Suppressor macrophage (primary cell): ENCODE measurements around the gene CDK5RAP2.
"Not testable (repeated sequence)": the region's sequence is repeated elsewhere in the genome, so short reads cannot be mapped to it uniquely, and the experiment has no call there.

ENCODE experiments used
- DNase-seq, 4 experiments: peaks; one replicate each; pipeline ENCODE4 v3.0.0-alpha.2; 2020 to 2022

CDK5RAP2 gene

DNA sequence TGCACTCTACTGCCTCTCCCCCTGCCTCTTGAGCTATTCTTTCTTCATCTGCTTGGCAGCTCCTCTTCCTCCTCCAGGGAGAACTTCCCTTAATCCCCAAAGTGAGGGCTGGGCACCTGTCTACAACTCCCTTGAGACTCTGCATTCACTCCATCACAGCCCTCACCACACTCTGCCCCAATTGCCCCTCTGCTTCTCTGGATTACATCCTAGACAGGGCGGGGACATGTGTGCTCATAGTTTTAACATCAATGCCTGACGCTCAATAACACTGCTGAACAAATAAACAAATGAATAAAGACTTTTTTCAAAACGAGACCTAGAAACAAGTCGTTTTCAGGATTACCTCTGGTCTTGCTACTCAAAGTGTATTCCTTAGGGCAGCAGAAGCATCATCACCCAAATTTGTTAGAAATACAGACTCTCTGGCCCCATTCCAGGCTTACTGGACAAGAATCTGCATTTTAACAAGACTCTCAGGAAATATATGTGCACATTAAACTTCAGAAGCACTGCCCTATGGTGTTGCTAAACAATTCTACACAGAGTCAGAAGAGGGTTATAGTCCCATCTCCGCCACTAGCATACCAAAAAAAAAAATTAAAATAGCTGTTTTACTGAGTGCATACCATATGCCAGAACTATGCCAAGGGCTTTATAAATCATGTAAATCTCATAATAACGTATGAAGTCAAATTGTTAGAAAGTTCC, 115.6 kb downstream of the CDK5RAP2 start:
- DNase-seq: no peak

DNA sequence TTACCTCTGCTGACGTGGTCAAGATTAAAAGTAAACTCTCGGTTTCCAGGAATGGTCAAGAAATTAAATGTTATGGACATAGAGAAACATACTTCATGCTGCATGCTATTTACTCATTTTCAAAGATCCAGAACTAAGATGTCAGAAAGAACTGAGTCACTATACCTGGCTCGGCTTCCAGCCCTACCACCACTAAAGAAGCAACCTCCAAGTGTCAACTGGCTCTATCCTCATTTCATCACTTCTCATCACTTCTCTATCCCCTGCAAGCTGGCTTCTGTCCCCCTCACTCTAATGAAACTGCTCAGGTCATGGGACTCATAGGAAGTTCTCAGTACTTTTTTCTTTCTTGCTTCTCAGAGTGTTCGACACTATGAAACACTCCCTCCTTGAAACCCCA, 116.2 kb downstream of the CDK5RAP2 start:
- no peak for DNase-seq

GRCh38 chr9:120461677-120462076, 118.3 kb downstream of the CDK5RAP2 start:
- not testable (repeated sequence) for DNase-seq

DNA sequence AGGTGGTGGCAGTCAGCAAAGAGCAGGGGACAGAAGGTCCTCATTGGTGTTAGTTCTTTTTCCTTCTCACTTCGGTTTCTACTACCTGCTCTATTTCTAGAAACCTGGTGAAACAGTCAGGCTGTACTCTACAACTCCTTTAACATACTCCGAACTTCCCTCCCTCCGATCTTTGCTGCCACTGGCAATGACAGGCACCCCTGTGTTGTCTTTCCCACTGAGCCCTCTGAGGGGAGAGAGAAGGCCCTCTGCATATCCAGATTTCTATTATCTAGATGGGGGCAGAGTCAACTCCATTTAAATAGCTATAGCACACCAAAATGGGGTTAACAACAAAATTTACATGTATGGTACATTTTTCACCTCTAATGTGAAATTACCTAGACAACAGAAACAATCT, 123.7 kb downstream of the CDK5RAP2 start:
- DNase-seq: no peak

GRCh38 chr9:120454467-120454866, 125.5 kb downstream of the CDK5RAP2 start:
- DNase-seq: no peak

GRCh38 chr9:120453792-120454191, 126.2 kb downstream of the CDK5RAP2 start:
- DNase-seq: no peak

DNA sequence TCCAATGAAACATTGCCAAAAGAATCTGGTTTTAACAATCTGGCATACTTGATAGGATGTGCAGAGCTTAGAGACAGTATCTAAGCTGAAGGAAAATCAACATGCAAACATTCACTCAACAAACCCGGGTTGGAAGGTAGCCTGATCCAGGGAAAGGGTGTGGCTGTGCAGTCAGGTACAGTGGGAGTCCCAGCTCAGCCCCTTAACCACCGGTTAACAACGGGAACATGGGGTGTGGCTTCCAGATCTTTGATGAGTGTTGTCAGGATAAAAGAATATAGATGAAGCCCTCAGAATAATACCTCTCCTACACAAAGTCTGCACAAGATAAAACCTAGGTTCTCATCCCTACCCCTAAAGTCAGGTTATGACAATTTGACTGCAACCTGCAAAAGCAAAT, 127.3 kb downstream of the CDK5RAP2 start:
- no peak for DNase-seq

DNA sequence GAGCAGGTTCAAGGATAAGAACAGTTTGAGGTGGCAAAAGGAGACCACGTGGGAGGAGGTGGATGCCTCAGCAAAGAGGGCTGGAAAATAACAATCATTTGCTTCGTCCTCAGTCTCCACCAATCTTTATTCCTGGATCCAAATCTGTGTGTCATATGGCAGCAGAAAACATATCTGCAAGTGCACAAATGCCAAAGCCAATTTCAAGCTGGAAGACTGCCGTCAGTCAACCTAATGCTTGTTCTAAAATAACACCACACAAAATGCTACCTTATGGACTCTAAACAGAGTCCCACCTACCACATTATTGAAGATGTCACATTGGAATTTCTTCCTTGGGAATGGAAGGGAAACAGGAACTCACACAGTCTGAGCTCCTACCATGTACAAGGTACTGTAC, 129.1 kb downstream of the CDK5RAP2 start:
- DNase-seq: no peak

DNA sequence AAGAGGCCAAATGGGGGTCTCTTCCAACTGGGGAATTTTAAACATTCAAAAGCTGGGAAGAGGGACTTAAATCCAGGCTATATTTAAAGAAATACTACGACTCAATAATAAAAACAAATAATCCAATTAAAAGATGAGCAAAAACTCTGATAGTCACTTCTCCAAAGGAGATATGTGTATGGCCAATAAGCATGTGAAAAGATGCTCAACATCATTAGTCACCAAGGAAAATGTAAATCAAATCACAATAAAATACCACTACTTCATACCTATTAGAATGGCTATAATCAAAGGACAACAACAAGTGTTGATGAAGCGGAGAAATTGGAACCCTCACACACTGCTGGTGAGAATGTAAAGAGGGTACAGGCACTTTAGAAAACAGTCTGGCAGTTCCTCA, 130.4 kb downstream of the CDK5RAP2 start:
- no peak for DNase-seq

DNA sequence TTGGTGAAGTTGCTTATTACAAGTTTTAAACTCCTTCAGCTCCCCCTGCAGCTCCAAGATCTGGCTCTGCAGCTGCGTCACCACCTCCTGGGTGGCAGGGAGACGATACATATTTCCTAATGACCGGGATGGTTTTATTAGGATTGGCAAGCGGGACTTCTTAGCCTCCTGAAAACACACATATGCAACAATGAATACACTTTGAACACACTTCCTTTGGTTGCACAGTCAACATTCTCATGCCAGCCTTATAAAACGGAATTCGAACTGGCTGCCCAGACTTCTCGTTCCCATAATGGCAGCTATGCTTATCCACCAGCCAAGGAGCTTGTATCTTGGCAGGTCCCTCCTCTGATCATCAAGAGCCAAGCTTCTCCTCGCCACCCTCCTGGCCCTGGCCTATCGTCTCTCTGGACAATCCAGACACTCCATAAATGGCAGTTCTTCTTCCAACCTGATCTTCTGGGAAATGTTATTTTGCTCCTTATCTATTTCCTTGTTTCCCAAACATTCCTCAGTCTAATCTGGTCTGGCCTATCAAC, 131.9 kb downstream of the CDK5RAP2 start:
- DNase-seq: no peak

DNA sequence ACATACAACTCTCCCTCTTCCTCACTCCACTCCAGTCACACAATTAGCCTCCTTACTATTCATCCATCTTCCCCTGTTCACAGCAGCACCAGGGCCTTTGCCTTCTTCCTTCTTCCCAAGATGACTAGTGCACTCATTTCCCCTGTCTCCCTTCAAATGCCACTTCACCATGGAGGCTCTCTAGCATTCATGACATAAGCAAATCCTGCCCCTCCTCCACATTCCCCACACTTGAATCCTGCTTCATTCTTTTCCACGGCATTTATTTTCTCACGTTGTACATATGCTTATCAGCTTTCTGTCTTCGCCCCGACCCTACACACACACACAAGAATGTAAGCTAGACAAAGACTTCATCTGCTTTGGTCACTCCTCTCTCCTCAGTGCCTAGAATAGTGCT, 133.3 kb downstream of the CDK5RAP2 start:
- peak in 2 of 4 experiments; percentile 31 to 34 for DNase-seq

GRCh38 chr9:120443976-120444375, 136.0 kb downstream of the CDK5RAP2 start:
- DNase-seq: no peak

- no peak for DNase-seq
Measured at GRCh38 chr9:120443489-120443888, 136.5 kb downstream of the CDK5RAP2 start.

GRCh38 chr9:120442308-120442995, 137.5 kb downstream of the CDK5RAP2 start:
- peak; percentile 38 to 73 (median 66) for DNase-seq

GRCh38 chr9:120441426-120442307, 138.3 kb downstream of the CDK5RAP2 start:
- DNase-seq: peak; percentile 68 to 85 (median 74)

DNA sequence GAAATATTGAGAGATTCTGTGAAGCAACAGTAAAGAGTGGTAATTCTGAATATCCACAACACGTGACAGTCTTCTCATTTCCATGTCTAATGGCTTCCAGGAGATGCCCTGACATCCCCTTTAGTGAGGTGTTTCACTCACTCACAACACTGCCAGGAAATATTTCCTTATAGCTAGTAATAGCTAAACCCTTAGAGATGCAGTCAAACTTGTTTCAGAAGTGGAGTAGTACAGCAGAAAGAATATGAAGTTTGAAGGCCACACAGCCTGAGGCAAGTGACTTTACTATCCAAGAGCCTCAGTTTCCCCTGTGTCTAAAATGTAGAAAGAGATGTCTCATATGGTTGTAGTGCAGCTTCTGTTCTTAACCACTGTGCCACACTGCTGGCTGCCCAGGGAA, 139.2 kb downstream of the CDK5RAP2 start:
- no peak for DNase-seq

DNA sequence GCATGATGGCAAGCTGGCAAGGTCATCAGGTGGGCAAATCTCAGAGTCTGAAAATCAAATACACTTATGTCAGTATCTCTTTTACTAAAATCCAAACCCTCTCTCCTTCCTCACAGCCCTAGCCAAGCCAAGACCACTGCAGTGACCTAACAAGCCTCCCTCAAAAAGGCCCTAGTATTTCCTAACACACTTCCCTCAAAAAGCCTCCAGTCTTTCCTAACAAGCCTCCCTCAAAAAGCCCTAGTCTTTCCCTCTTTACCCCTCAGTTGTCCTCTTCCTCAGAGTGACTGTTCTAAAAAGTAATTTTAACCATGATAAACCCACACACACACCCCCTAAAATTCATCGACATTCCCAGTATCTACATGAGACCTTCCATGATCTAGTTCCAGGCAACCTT, 140.0 kb downstream of the CDK5RAP2 start:
- peak in 3 of 4 experiments; percentile 22 to 33 (median 31) for DNase-seq

- DNase-seq: peak in 2 of 4 experiments; percentile 22 to 23
Measured at GRCh38 chr9:120438836-120439546, 141.0 kb downstream of the CDK5RAP2 start.

- peak in 1 of 4 experiments; percentile 3 for DNase-seq
Measured at GRCh38 chr9:120438111-120438510, 141.9 kb downstream of the CDK5RAP2 start.

- DNase-seq: peak; percentile 74 to 88 (median 78)
Measured at GRCh38 chr9:120436983-120437475, 142.9 kb downstream of the CDK5RAP2 start.

- no peak for DNase-seq
Measured at GRCh38 chr9:120436446-120436845, 143.5 kb downstream of the CDK5RAP2 start.

GRCh38 chr9:120435091-120435490, 144.9 kb downstream of the CDK5RAP2 start:
- peak; percentile 52 to 81 (median 68) for DNase-seq
